ENCODE data around the gene FCN3. TPM values are rescaled to one million over a fixed set of nuclear protein-coding genes. Genes with fewer than 3 reads are reported as not detected.
"Not testable (repeated sequence)": the region's sequence is repeated elsewhere in the genome, so short reads cannot be mapped to it uniquely, and the experiment has no call there.

The FCN3 gene
- not detected in 2 replicates for total RNA-seq

- intact Hi-C loops (cut with micrococcal nuclease): no loop called here
- Mint-ChIP-seq H3K36me3 (ENCODE audit: low read depth) (no peaks in the 10 kb centered on the region), H3K27ac (no peak within 1 kb of the TSS), H3K4me1 (ENCODE audit: low read depth) (peaks cover 3% of the 10 kb centered on the region), H3K27me3 (ENCODE audit: low read depth) (peaks cover 1% of the 10 kb centered on the region), H3K9me3 (no peaks in the 10 kb centered on the region), H3K4me3 (ENCODE audit: low read depth) (no peak within 1 kb of the TSS)
- no peak for DNase-seq (ENCODE audit: low spot score)
These were observed at the start of gene FCN3 for GRCh38 chr1:27374362-27375086. TSS of gene FCN3 (minus strand) at chr1:27374824. CDS start at chr1:27374818, 6 bp downstream.

- Mint-ChIP-seq H3K27me3 (ENCODE audit: low read depth) (no peaks in the 10 kb centered on the region), H3K9me3 (no peaks in the 10 kb centered on the region), H3K4me3 (ENCODE audit: low read depth) (no peak overlapping the region), H3K36me3 (ENCODE audit: low read depth) (peaks cover 44% of the 10 kb centered on the region), H3K4me1 (ENCODE audit: low read depth) (peaks cover 54% of the 10 kb centered on the region), H3K27ac (peak overlapping the region; percentile 49)
- intact Hi-C loops (cut with micrococcal nuclease): no loop called here
- DNase-seq (ENCODE audit: low spot score): no peak
These were observed 49.1 kb upstream of the FCN3 start for GRCh38 chr1:27423709-27424108.

- Mint-ChIP-seq H3K27ac (peak overlapping the region; percentile 82), H3K4me3 (ENCODE audit: low read depth) (peak overlapping the region; percentile 7), H3K27me3 (ENCODE audit: low read depth) (no peaks in the 10 kb centered on the region), H3K9me3 (no peaks in the 10 kb centered on the region), H3K4me1 (ENCODE audit: low read depth) (peaks cover 47% of the 10 kb centered on the region), H3K36me3 (ENCODE audit: low read depth) (peaks cover 64% of the 10 kb centered on the region)
- peak; percentile 51 for DNase-seq (ENCODE audit: low spot score)
- intact Hi-C loops (cut with micrococcal nuclease): loop anchor here (1.0 to 2.0 kb wide), 2 partner anchors 26 to 64 kb away; no protein-coding TSS in a partner anchor
These were observed 43.9 kb upstream of the FCN3 start for GRCh38 chr1:27418326-27419185.

GRCh38 chr1:27417713-27418112 is 43.1 kb upstream of the FCN3 start:
- Mint-ChIP-seq H3K27ac (peak overlapping the region; percentile 82), H3K36me3 (ENCODE audit: low read depth) (peaks cover 72% of the 10 kb centered on the region), H3K27me3 (ENCODE audit: low read depth) (no peaks in the 10 kb centered on the region), H3K4me1 (ENCODE audit: low read depth) (peaks cover 44% of the 10 kb centered on the region), H3K4me3 (ENCODE audit: low read depth) (no peak overlapping the region), H3K9me3 (no peaks in the 10 kb centered on the region)
- DNase-seq (ENCODE audit: low spot score): no peak
- intact Hi-C loops (cut with micrococcal nuclease): loop anchor here (1.0 to 2.0 kb wide), 2 partner anchors 27 to 65 kb away; no protein-coding TSS in a partner anchor

- no peak overlapping the region for H3K4me3 Mint-ChIP-seq (ENCODE audit: low read depth)
- H3K27ac Mint-ChIP-seq: peak overlapping the region; percentile 55
- intact Hi-C loops (cut with micrococcal nuclease): loop anchor here (1.0 kb wide), 2 partner anchors 107 to 190 kb away; no protein-coding TSS in a partner anchor
- no peaks in the 10 kb centered on the region for H3K27me3 Mint-ChIP-seq (ENCODE audit: low read depth)
- H3K4me1 Mint-ChIP-seq (ENCODE audit: low read depth): peaks cover 37% of the 10 kb centered on the region
- peak; percentile 53 for DNase-seq (ENCODE audit: low spot score)
- no peaks in the 10 kb centered on the region for H3K9me3 Mint-ChIP-seq
- peaks cover 76% of the 10 kb centered on the region for H3K36me3 Mint-ChIP-seq (ENCODE audit: low read depth)
These were observed 41.9 kb upstream of the FCN3 start for GRCh38 chr1:27416387-27417111.

GRCh38 chr1:27414091-27414490 is 39.5 kb upstream of the FCN3 start:
- peaks cover 87% of the 10 kb centered on the region for H3K36me3 Mint-ChIP-seq (ENCODE audit: low read depth)
- no peaks in the 10 kb centered on the region for H3K27me3 Mint-ChIP-seq (ENCODE audit: low read depth)
- DNase-seq (ENCODE audit: low spot score): no peak
- intact Hi-C loops (cut with micrococcal nuclease): no loop called here
- peaks cover 29% of the 10 kb centered on the region for H3K4me1 Mint-ChIP-seq (ENCODE audit: low read depth)
- H3K9me3 Mint-ChIP-seq: no peaks in the 10 kb centered on the region
- no peak overlapping the region for H3K4me3 Mint-ChIP-seq (ENCODE audit: low read depth)
- no peak overlapping the region for H3K27ac Mint-ChIP-seq

- DNase-seq (ENCODE audit: low spot score): no peak
- H3K4me1 Mint-ChIP-seq (ENCODE audit: low read depth): peaks cover 18% of the 10 kb centered on the region
- no peaks in the 10 kb centered on the region for H3K27me3 Mint-ChIP-seq (ENCODE audit: low read depth)
- H3K4me3 Mint-ChIP-seq (ENCODE audit: low read depth): no peak overlapping the region
- no peaks in the 10 kb centered on the region for H3K9me3 Mint-ChIP-seq
- intact Hi-C loops (cut with micrococcal nuclease): no loop called here
- H3K27ac Mint-ChIP-seq: no peak overlapping the region
- peaks cover 85% of the 10 kb centered on the region for H3K36me3 Mint-ChIP-seq (ENCODE audit: low read depth)
These were observed 38.4 kb upstream of the FCN3 start for GRCh38 chr1:27413004-27413403.

- intact Hi-C loops (cut with micrococcal nuclease): no loop called here
- DNase-seq (ENCODE audit: low spot score): no peak
- H3K27me3 Mint-ChIP-seq (ENCODE audit: low read depth): no peaks in the 10 kb centered on the region
- H3K27ac Mint-ChIP-seq: no peak overlapping the region
- H3K9me3 Mint-ChIP-seq: no peaks in the 10 kb centered on the region
- H3K4me3 Mint-ChIP-seq (ENCODE audit: low read depth): no peak overlapping the region
- H3K4me1 Mint-ChIP-seq (ENCODE audit: low read depth): peaks cover 17% of the 10 kb centered on the region
- peaks cover 84% of the 10 kb centered on the region for H3K36me3 Mint-ChIP-seq (ENCODE audit: low read depth)
These were observed 37.9 kb upstream of the FCN3 start for GRCh38 chr1:27412502-27412901.

GRCh38 chr1:27410709-27411108 is 36.1 kb upstream of the FCN3 start:
- H3K36me3 Mint-ChIP-seq (ENCODE audit: low read depth): peaks cover 73% of the 10 kb centered on the region

GRCh38 chr1:27409669-27410068 is 35.0 kb upstream of the FCN3 start:
- peaks cover 63% of the 10 kb centered on the region for H3K36me3 Mint-ChIP-seq (ENCODE audit: low read depth)
- no peaks in the 10 kb centered on the region for H3K27me3 Mint-ChIP-seq (ENCODE audit: low read depth)
- H3K4me1 Mint-ChIP-seq (ENCODE audit: low read depth): peaks cover 2% of the 10 kb centered on the region
- no peak for DNase-seq (ENCODE audit: low spot score)
- no peak overlapping the region for H3K27ac Mint-ChIP-seq
- no peak overlapping the region for H3K4me3 Mint-ChIP-seq (ENCODE audit: low read depth)
- intact Hi-C loops (cut with micrococcal nuclease): no loop called here
- H3K9me3 Mint-ChIP-seq: no peaks in the 10 kb centered on the region

More at GRCh38 chr1:27410709-27411108, 36.1 kb upstream of the FCN3 start:
- Mint-ChIP-seq H3K9me3 (no peaks in the 10 kb centered on the region), H3K4me3 (ENCODE audit: low read depth) (no peak overlapping the region), H3K4me1 (ENCODE audit: low read depth) (peaks cover 2% of the 10 kb centered on the region), H3K27me3 (ENCODE audit: low read depth) (no peaks in the 10 kb centered on the region), H3K27ac (peak overlapping the region; percentile 5)
- no peak for DNase-seq (ENCODE audit: low spot score)
- intact Hi-C loops (cut with micrococcal nuclease): no loop called here

GRCh38 chr1:27408151-27408550 is 33.5 kb upstream of the FCN3 start:
- Mint-ChIP-seq H3K4me3 (ENCODE audit: low read depth) (no peak overlapping the region), H3K4me1 (ENCODE audit: low read depth) (peaks cover 9% of the 10 kb centered on the region), H3K27ac (peak overlapping the region; percentile 60), H3K36me3 (ENCODE audit: low read depth) (peaks cover 52% of the 10 kb centered on the region), H3K9me3 (no peaks in the 10 kb centered on the region), H3K27me3 (ENCODE audit: low read depth) (no peaks in the 10 kb centered on the region)
- DNase-seq (ENCODE audit: low spot score): no peak
- intact Hi-C loops (cut with micrococcal nuclease): no loop called here

- H3K4me1 Mint-ChIP-seq (ENCODE audit: low read depth); H3K4me3 Mint-ChIP-seq (ENCODE audit: low read depth); H3K27ac Mint-ChIP-seq; DNase-seq (ENCODE audit: low spot score); H3K9me3 Mint-ChIP-seq; H3K27me3 Mint-ChIP-seq (ENCODE audit: low read depth); intact Hi-C loops (cut with micrococcal nuclease): not testable (repeated sequence)
- H3K36me3 Mint-ChIP-seq (ENCODE audit: low read depth): peaks cover 41% of the 10 kb centered on the region
These were observed 32.2 kb upstream of the FCN3 start for GRCh38 chr1:27406791-27407190.
